IPS DF 6.9 (cell line): ENCODE data around the gene RFXANK.
A peak's percentile ranks its signal among the peaks of the same experiment; 100 is the strongest.

Source experiments
- DNase-seq: peaks from one replicate; pipeline ENCODE4 v3.0.0-alpha.2; 2013; ENCODE audit warnings: low read depth, low spot score
- H3K27ac ChIP-seq: one replicate; pipeline ENCODE4 v1.5.1; 2013; ENCODE audit warnings: low read length, control low read depth
- H3K27me3 ChIP-seq: 2 replicates; pipeline ENCODE4 v1.6.1; 2013; ENCODE audit warnings: mild to moderate bottlenecking, low read length; ENCODE audit not compliant: control insufficient read depth, insufficient read depth
- H3K36me3 ChIP-seq: 2 replicates; pipeline ENCODE4 v1.6.1; 2013; ENCODE audit warnings: low read length; ENCODE audit not compliant: control insufficient read depth, insufficient read depth
- H3K4me1 ChIP-seq: 2 replicates; pipeline ENCODE4 v1.6.1; 2013; ENCODE audit warnings: low read length; ENCODE audit not compliant: control insufficient read depth, insufficient read depth
- H3K4me3 ChIP-seq: 2 replicates; pipeline ENCODE4 v1.5.1; 2013; ENCODE audit warnings: mild to moderate bottlenecking, low read length
- H3K9me3 ChIP-seq: 2 replicates; pipeline ENCODE4 v1.6.1; 2013; ENCODE audit warnings: low read length, inconsistent platforms; ENCODE audit not compliant: control insufficient read depth, insufficient read depth
- WGBS: extraction: QIAGEN DNeasy Blood & Tissue Kit; methylation state at CpG from one replicate; pipeline ENCODE4 v1.1.7; 2013; ENCODE audit warnings: mixed read lengths, missing lambda C conversion rate; ENCODE audit not compliant: insufficient read length, insufficient coverage; 5-methylcytosine and 5-hydroxymethylcytosine counted together

RFXANK gene

DNA sequence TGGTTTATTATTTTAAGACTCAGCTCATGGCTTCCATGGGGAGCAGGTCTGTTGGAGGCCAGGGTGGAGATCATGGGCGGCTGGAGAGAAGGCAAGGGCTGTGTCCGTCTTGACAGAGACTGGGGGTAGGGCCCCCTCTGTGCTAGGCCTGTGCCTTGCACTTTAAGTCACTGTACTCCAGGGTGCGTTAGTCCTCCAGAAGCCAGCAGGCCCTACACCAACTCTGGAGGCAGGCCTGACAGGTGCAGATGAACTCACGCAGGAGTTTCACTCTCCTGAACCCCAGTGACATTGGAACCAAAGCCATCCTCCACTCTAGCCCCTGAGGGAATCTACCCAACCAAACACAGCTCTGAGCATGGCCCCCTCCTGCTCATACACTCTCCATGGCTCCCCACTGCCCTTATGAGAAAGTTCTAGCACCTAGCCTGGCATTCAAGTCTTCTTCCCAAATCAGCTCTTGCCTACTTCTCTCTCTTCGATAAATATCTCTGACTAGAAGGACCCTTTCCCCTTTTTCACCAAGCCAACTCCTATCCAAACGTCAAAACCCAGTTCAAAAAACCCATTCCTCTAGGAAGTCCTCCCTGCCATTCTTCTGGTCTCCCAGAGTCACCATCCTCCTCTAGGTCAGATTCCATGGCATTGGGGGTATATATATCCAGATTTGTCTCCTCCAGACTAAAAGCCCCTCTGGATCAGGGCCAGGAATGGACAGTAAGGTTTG, 37.1 kb upstream of the RFXANK start:
- Histone ChIP-seq H3K27ac (no peak overlapping the region), H3K36me3 (no peaks in the 10 kb centered on the region), H3K27me3 (peaks cover 2% of the 10 kb centered on the region; the same call in 1 of the 2 replicates), H3K9me3 (no peaks in the 10 kb centered on the region), H3K4me3 (no peak overlapping the region), H3K4me1 (no peaks in the 10 kb centered on the region)
- no peak for DNase-seq
- 100% methylated on average over 1 of the region's 6 CpGs for WGBS

DNA sequence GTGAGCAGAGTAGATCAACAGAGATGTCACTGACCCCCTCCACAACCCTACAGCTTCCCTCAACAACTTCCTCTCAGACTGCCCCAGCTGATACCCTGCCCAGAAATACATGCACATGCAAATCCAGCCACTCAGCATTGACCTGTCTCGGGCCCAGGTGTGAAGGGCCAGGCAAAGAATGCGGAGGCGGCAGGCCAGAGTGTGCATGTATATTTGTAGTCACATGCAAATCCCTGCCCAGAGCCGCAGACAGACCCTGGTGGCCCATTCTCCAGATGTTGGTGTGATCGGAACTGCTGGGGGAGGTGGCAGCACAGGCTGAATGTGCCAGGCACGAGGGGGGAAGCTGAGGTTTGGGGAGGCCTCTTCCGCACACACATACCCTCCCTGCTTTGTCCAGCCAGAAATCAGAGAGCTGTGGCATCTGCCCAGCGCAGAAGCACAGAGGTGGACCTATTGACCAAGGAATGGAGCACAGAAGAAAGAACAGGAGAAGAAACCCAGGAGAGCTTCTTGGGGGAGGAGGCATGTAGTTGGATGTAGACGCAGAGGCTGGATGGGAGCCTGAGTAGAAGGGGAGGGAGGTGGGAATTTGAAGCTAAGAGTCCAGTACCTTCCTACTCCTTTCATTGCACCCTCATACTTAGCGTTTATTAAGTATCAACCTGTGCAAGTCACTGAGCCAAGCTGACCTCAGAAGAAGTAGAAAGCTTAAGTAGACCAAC, 36.4 kb upstream of the RFXANK start:
- Histone ChIP-seq H3K27ac (no peak overlapping the region), H3K36me3 (no peaks in the 10 kb centered on the region)
- no CpG with 5 or more reads among the region's 10 CpGs for WGBS

GRCh38 chr19:19157808-19158207, 34.2 kb upstream of the RFXANK start:
- WGBS, result no CpG with 5 or more reads among the region's 6 CpGs

More for the DNA sequence above, 36.4 kb upstream of the RFXANK start:
- no peak for DNase-seq
- H3K4me3 ChIP-seq, result no peak overlapping the region
- H3K4me1 ChIP-seq, result no peaks in the 10 kb centered on the region
- no peaks in the 10 kb centered on the region for H3K9me3 ChIP-seq
- peaks cover 2% of the 10 kb centered on the region; the same call in 1 of the 2 replicates for H3K27me3 ChIP-seq

GRCh38 chr19:19159534-19159933, 32.5 kb upstream of the RFXANK start:
- peaks cover 2% of the 10 kb centered on the region; the same call in 1 of the 2 replicates for H3K27me3 ChIP-seq
- no peak overlapping the region for H3K4me3 ChIP-seq
- H3K27ac ChIP-seq, result no peak overlapping the region
- WGBS, result no CpG with 5 or more reads among the region's 4 CpGs
- H3K4me1 ChIP-seq, result 0 out of 2 replicates have a peak, but pooled peaks cover 3% of the 10 kb centered on the region
- no peaks in the 10 kb centered on the region for H3K36me3 ChIP-seq
- H3K9me3 ChIP-seq, result no peaks in the 10 kb centered on the region
- DNase-seq, result no peak

More at GRCh38 chr19:19157808-19158207, 34.2 kb upstream of the RFXANK start:
- Histone ChIP-seq H3K27me3 (peaks cover 2% of the 10 kb centered on the region; the same call in 1 of the 2 replicates), H3K36me3 (no peaks in the 10 kb centered on the region), H3K4me1 (0 out of 2 replicates have a peak, but pooled peaks cover 3% of the 10 kb centered on the region), H3K27ac (no peak overlapping the region), H3K9me3 (no peaks in the 10 kb centered on the region), H3K4me3 (no peak overlapping the region)
- no peak for DNase-seq

- H3K36me3 ChIP-seq, result no peaks in the 10 kb centered on the region
- H3K27ac ChIP-seq, result no peak overlapping the region
- H3K4me1 ChIP-seq, result 0 out of 2 replicates have a peak, but pooled peaks cover 3% of the 10 kb centered on the region
- H3K9me3 ChIP-seq, result no peaks in the 10 kb centered on the region
- H3K27me3 ChIP-seq, result peaks cover 2% of the 10 kb centered on the region; the same call in 1 of the 2 replicates
- no CpG with 5 or more reads among the region's 26 CpGs for WGBS
- H3K4me3 ChIP-seq, result no peak overlapping the region
- no peak for DNase-seq
These were observed 31.5 kb upstream of the RFXANK start for GRCh38 chr19:19160461-19161035.

- H3K36me3 ChIP-seq, result no peaks in the 10 kb centered on the region
- H3K9me3 ChIP-seq, result no peaks in the 10 kb centered on the region
- H3K27me3 ChIP-seq, result no peaks in the 10 kb centered on the region
- no peak for DNase-seq
- H3K27ac ChIP-seq, result no peak overlapping the region
- H3K4me1 ChIP-seq, result 0 out of 2 replicates have a peak, but pooled peaks cover 3% of the 10 kb centered on the region
- H3K4me3 ChIP-seq, result no peak overlapping the region
- WGBS, result no CpG with 5 or more reads among the region's 7 CpGs
These were observed 29.6 kb upstream of the RFXANK start for GRCh38 chr19:19162495-19162894.

DNA sequence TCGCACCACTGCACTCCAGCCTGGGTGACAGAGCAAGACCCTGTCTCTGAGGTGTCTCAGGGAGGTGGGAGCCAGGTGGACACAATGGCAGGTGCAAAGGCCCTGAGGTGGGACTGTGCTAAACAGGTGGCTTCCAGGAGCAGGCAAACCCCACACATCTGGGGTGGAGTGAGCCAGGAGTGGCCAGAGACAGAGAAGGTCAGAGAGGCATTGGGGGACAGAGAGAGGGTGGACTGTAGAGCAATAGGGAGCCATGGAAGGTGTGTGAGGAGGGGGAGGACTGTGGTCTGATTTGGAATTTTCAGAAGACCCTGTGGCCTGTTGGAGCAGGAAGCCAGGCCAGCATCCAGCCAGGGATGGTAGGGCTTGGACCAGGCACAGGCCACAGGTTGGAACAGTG, 26.7 kb upstream of the RFXANK start:
- Histone ChIP-seq H3K27ac (no peak overlapping the region), H3K4me1 (0 out of 2 replicates have a peak, but pooled peaks cover 4% of the 10 kb centered on the region), H3K4me3 (no peak overlapping the region), H3K27me3 (peaks cover 4% of the 10 kb centered on the region; the same call in 1 of the 2 replicates), H3K9me3 (no peaks in the 10 kb centered on the region), H3K36me3 (no peaks in the 10 kb centered on the region)
- WGBS, result no CpG with 5 or more reads among the region's 1 CpG
- no peak for DNase-seq

DNA sequence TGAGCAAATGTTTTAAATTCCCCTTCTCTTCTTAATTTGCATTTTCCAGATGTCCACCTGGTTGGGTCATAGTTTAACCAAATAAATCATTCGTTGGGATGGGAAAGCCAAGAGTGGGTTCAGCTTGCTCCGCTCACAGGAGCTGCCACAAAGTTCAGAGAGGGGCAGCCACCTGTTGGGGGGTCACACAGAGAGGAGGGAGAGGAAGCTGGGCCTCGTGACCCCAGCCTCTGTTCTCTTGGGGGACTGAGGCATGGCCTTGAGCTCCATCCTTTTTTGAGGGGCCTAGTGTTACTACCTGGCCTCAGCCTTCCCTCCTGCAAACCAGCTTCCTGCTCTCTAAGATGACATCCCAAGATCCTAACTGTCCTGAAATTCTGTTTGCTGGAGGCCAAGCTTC, 24.4 kb upstream of the RFXANK start:
- 0 out of 2 replicates have a peak, but pooled peaks cover 5% of the 10 kb centered on the region for H3K4me1 ChIP-seq
- H3K9me3 ChIP-seq, result no peaks in the 10 kb centered on the region
- H3K27me3 ChIP-seq, result peaks cover 4% of the 10 kb centered on the region; the same call in 1 of the 2 replicates
- H3K36me3 ChIP-seq, result no peaks in the 10 kb centered on the region
- H3K27ac ChIP-seq, result no peak overlapping the region
- WGBS, result no CpG with 5 or more reads among the region's 3 CpGs
- no peak overlapping the region for H3K4me3 ChIP-seq
- DNase-seq, result no peak

DNA sequence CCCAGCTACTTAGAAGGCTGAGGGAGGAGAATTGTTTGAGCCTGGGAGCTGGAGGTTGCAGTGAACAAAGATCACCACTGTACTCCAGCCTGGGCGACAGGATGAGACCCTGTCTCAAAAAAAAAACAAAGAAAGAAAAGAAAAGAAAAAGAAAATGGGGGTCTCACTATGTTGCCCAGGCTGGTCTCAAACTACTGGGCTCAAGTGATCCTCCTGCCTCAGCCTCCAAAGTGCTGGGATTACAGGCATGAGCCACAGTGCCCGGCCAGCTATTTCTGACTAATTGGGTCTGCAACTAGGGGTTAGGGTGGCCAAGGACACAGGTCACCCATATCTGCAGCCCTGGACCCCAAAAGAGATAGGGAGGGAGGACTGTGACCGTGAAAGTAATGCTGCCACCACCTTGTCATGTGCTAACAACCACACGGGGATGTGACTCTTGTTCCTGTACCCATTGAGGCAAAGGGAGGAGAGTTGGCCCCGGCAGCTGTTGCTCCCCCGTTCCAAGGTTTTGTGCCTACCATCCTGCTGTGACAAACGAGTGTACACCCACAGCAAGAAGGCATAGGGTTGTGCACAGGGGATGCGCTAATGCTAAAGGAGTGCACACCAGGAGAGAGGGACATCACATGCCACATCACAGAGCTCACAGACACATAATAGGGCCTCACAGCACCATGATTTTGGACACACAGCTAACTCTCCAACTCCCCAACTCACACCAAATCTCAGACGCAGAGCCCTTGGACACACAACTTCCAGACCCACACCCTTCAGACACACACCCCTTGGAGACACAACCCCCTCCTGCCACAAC, 22.6 kb upstream of the RFXANK start:
- no peaks in the 10 kb centered on the region for H3K36me3 ChIP-seq
- H3K4me1 ChIP-seq, result 0 out of 2 replicates have a peak, but pooled peaks cover 5% of the 10 kb centered on the region
- peak overlapping the region; percentile 14; the same call in 1 of the 2 replicates for H3K4me3 ChIP-seq
- peaks cover 4% of the 10 kb centered on the region; the same call in 1 of the 2 replicates for H3K27me3 ChIP-seq
- no peak overlapping the region for H3K27ac ChIP-seq
- no peaks in the 10 kb centered on the region for H3K9me3 ChIP-seq
- no peak for DNase-seq
- no CpG with 5 or more reads among the region's 9 CpGs for WGBS
